Fibroblast of lung (primary cell): ENCODE measurements around the gene GBX2. TPM values are rescaled to one million over a fixed set of nuclear protein-coding genes. Genes with fewer than 3 reads are reported as not detected.

Experiments
- DNase-seq, 2 donors: peaks; one replicate each; pipeline versions ENCODE4 v3.0.0 to v3.0.0-alpha.2; 2010; ENCODE audit warnings: low read depth in 2 of 2
- H2AFZ ChIP-seq: 2 replicates; pipeline ENCODE4 v1.5.1; 2012; ENCODE audit warnings: low read length, control low read depth, inconsistent platforms
- H3K27ac ChIP-seq: 2 replicates; pipeline ENCODE4 v1.5.1; 2011; ENCODE audit warnings: low read length, control low read depth; ENCODE audit not compliant: insufficient read depth
- H3K27me3 ChIP-seq: 2 replicates; pipeline ENCODE4 v1.5.1; 2011; ENCODE audit warnings: mild to moderate bottlenecking, low read length; ENCODE audit not compliant: control insufficient read depth, insufficient read depth
- H3K36me3 ChIP-seq: 2 replicates; pipeline ENCODE4 v1.5.1; 2011; ENCODE audit warnings: low read length; ENCODE audit not compliant: control insufficient read depth, insufficient read depth
- H3K4me1 ChIP-seq: 2 replicates; pipeline ENCODE4 v1.5.1; 2011; ENCODE audit warnings: low read length; ENCODE audit not compliant: control insufficient read depth, insufficient read depth; ENCODE audit errors: extremely low read depth
- H3K4me2 ChIP-seq: 2 replicates; pipeline ENCODE4 v1.5.1; 2011; ENCODE audit warnings: low read length, control low read depth; ENCODE audit not compliant: insufficient read depth; ENCODE audit errors: extremely low read depth
- H3K4me3 ChIP-seq, 4 experiments: fragments of 200-600 bp in 1 of 4; sonication (generic) in 1 of 4; replicated peaks in 1 of 4; 2 replicates each; pipeline ENCODE4 v1.5.1; 2011 to 2016; ENCODE audit warnings: low read length in 4 of 4, low read depth in 3 of 4, mild to moderate bottlenecking in 3 of 4, control low read depth in 2 of 4, inconsistent platforms in 1 of 4, mixed read lengths in 1 of 4; ENCODE audit not compliant: insufficient read depth in 1 of 4; ENCODE audit errors: control extremely low read depth in 1 of 4
- H3K79me2 ChIP-seq: 2 replicates; pipeline ENCODE4 v1.5.1; 2012; ENCODE audit warnings: mild to moderate bottlenecking, low read length, inconsistent platforms; ENCODE audit not compliant: control insufficient read depth, insufficient read depth
- H3K9ac ChIP-seq: 2 replicates; pipeline ENCODE4 v1.5.1; 2011; ENCODE audit warnings: mild to moderate bottlenecking, low read length, control low read depth; ENCODE audit not compliant: insufficient read depth
- H3K9me3 ChIP-seq: 2 replicates; pipeline ENCODE4 v1.5.1; 2012; ENCODE audit warnings: low read depth, low read length; ENCODE audit not compliant: control insufficient read depth, insufficient read depth
- H4K20me1 ChIP-seq: 2 replicates; pipeline ENCODE4 v1.5.1; 2011; ENCODE audit warnings: low read length; ENCODE audit not compliant: control insufficient read depth, insufficient read depth; ENCODE audit errors: extremely low read depth
- EZH2 ChIP-seq: IDR thresholded peaks from 2 replicates; pipeline ENCODE4 v1.5.1; 2012; ENCODE audit warnings: low read length, control low read depth, mild to moderate bottlenecking; ENCODE audit errors: missing control alignments
- polyA plus RNA-seq, 2 donors: library from polyadenylated mRNA; depleted of rRNA in 1 of 2; stranded (reverse) in 1 of 2; unstranded in 1 of 2; fragments of >200 nt; gene quantifications; 2 replicates each; pipeline ENCODE4 v1.2.1, GENCODE V29; 2011 to 2012; ENCODE audit warnings: missing spikeins in 1 of 2
- total RNA-seq: library from RNA; depleted of rRNA; stranded (reverse); fragments of >200 nt; gene quantifications from 2 replicates; pipeline ENCODE4 v1.2.1, GENCODE V29; 2014
- TF ChIP-seq, protein P1 (sequence below), 2 donors: IDR thresholded peaks in 1 of 2; conservative IDR thresholded peaks in 1 of 2; 1 replicate in 1 of 2; 2 replicates in 1 of 2; pipeline ENCODE4 v1.5.1; 2011 to 2012; ENCODE audit warnings: low read length in 2 of 2, control low read depth in 1 of 2, inconsistent platforms in 1 of 2, low read depth in 1 of 2, mild to moderate bottlenecking in 1 of 2

GBX2 gene
- total and polyA plus RNA-seq, 2 donors (not counting 1 experiment from before 2014, with no cell fraction given) = 0.25 TPM; not detected in 1

DNA sequence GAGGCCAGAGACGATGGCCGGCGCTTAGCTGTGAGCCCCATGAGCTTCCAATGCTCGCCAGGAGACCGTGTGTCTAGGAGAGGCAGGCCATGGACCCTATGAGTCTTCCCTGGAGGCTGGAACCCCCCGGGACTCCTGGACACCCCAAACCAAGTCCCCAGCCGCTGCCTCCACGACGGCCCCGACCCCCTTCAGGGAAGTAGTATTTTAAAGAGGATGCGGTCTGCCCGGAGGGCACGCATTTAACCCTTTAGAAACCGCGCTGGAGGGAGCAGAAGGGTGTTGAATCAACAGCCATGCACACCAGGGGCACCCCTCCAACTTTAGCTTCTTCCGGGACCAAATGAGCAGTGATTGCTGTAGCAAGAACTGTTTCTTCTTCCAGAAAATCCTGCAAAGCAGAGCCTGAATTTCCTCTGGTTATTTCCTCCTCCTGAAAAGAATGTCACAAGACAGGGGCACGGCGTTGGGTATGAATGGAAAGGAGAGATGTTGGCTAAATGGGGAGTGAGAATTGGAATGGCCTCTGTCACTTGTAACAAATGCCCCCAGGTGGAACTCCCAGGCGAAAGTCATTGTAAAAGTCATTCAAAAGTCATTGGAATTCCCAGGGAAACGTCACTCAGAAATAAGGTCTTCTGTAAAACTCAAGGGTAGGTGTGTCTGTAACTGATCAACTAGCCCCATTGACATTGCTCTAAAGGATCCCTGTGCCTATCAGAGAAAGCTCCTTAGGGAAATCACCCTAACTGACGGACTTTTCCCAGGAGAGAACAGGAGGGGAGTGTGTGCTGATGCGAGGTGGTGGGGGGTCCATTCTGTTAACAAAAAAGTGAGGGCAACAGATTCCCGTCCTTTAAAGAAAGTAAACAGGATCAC lies 5.8 kb upstream of the GBX2 start:
- peaks cover under 1% of the 10 kb centered on the region for H3K4me1 ChIP-seq
- no peak overlapping the region for H3K9ac ChIP-seq
- DNase-seq = no peak
- H4K20me1 ChIP-seq = no peaks in the 10 kb centered on the region
- H2AFZ ChIP-seq = no peak overlapping the region
- H3K4me3 ChIP-seq = no peak overlapping the region
- H3K27me3 ChIP-seq = peaks cover 62% of the 10 kb centered on the region
- TF ChIP-seq, protein P1, sequence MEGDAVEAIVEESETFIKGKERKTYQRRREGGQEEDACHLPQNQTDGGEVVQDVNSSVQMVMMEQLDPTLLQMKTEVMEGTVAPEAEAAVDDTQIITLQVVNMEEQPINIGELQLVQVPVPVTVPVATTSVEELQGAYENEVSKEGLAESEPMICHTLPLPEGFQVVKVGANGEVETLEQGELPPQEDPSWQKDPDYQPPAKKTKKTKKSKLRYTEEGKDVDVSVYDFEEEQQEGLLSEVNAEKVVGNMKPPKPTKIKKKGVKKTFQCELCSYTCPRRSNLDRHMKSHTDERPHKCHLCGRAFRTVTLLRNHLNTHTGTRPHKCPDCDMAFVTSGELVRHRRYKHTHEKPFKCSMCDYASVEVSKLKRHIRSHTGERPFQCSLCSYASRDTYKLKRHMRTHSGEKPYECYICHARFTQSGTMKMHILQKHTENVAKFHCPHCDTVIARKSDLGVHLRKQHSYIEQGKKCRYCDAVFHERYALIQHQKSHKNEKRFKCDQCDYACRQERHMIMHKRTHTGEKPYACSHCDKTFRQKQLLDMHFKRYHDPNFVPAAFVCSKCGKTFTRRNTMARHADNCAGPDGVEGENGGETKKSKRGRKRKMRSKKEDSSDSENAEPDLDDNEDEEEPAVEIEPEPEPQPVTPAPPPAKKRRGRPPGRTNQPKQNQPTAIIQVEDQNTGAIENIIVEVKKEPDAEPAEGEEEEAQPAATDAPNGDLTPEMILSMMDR (conservative IDR thresholded peaks at IDR 0.05 in 1 of 2, IDR thresholded peaks at IDR 0.05 in 1 of 2; ENCODE audit: low read depth in 1 of 2, low read length in 2 of 2) = no peak
- TF ChIP-seq EZH2 = peak; percentile 87
- H3K4me2 ChIP-seq = no peak overlapping the region
- H3K79me2 ChIP-seq = no peaks in the 10 kb centered on the region
- H3K36me3 ChIP-seq = no peaks in the 10 kb centered on the region
- H3K27ac ChIP-seq = no peak overlapping the region
- no peaks in the 10 kb centered on the region for H3K9me3 ChIP-seq

DNA sequence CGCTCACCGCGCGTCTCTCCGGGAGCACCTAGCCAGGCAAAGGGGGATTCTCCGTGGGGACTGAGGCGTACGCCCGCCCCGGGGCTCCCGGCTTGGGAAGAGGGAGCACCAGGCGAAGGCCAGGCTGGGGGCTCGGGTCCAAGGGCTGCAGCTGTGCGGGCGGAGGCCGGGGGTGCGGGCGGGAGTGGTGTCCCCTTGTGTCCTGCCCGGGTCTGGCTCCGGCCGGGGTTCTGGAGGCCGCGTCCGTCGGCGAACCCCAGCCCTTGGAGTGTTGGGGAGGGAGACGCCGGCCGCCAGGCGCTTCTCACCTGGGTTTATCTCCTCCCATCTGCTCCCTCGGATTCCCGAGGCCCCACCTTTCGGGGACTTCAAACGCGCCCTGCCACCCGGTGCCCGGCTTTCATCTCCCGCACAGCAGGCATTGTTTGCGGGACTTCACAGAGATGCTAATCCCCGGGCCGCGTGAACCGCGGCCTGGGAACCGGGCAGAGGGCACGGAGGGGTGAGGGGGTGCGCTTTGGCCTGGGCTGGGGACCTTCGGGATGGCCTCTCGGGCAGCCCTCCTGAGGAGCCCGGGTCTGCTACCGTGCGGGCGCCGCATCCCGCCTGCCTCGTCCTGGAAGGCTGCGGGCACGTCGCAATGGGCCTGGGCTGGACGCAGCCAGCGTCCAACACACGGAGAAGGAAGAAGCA lies 5.0 kb upstream of the GBX2 start:
- Histone ChIP-seq H4K20me1 (no peaks in the 10 kb centered on the region), H3K9me3 (no peaks in the 10 kb centered on the region), H2AFZ (no peak overlapping the region), H3K27me3 (peaks cover 70% of the 10 kb centered on the region), H3K9ac (no peak overlapping the region), H3K4me2 (no peak overlapping the region), H3K4me1 (no peaks in the 10 kb centered on the region), H3K36me3 (no peaks in the 10 kb centered on the region), H3K79me2 (no peaks in the 10 kb centered on the region), H3K4me3 (no peak overlapping the region), H3K27ac (no peak overlapping the region)
- no peak for DNase-seq
- TF ChIP-seq, protein P1 (conservative IDR thresholded peaks at IDR 0.05 in 1 of 2, IDR thresholded peaks at IDR 0.05 in 1 of 2; ENCODE audit: low read depth in 1 of 2, low read length in 2 of 2) = no peak

- Histone ChIP-seq H2AFZ (no peak overlapping the region), H3K27ac (no peak overlapping the region), H4K20me1 (no peaks in the 10 kb centered on the region), H3K27me3 (peaks cover 70% of the 10 kb centered on the region), H3K36me3 (no peaks in the 10 kb centered on the region), H3K79me2 (no peaks in the 10 kb centered on the region), H3K4me2 (no peak overlapping the region), H3K4me3 (no peak overlapping the region), H3K9me3 (no peaks in the 10 kb centered on the region), H3K9ac (no peak overlapping the region), H3K4me1 (no peaks in the 10 kb centered on the region)
- TF ChIP-seq, protein P1 (conservative IDR thresholded peaks at IDR 0.05 in 1 of 2, IDR thresholded peaks at IDR 0.05 in 1 of 2; ENCODE audit: low read depth in 1 of 2, low read length in 2 of 2) = no peak
- peak; percentile 76 for TF ChIP-seq EZH2
- no peak for DNase-seq
Measured at GRCh38 chr2:236172255-236173035, 4.3 kb upstream of the GBX2 start.
